ENCODE measurements around the gene RPS25.
"Not testable (repeated sequence)": the region's sequence is repeated elsewhere in the genome, so short reads cannot be mapped to it uniquely, and the experiment has no call there.

The RPS25 gene

GRCh38 chr11:118971646-118972045 is 46.5 kb downstream of the RPS25 start, which contains the start of gene FOXR1:
Gene FOXR1, plus strand, starts transcription at chr11:118971761. Its CDS starts 171 bp downstream, at chr11:118971932.
- DNase-seq (ENCODE audit: low read depth in 2 of 2) = no peak

- DNase-seq (ENCODE audit: low read depth in 2 of 2) = not testable (repeated sequence)
Measured at GRCh38 chr11:118969508-118969907, 48.6 kb downstream of the RPS25 start.
